ENCODE results near the gene SPEF1. TPM values are rescaled to one million over a fixed set of nuclear protein-coding genes. Genes with fewer than 3 reads are reported as not detected.
A peak's percentile ranks its signal among the peaks of the same experiment; 100 is the strongest.

Gene SPEF1
- polyA plus RNA-seq, 3 donors, result 1.3 to 2.5 (median 2.0) TPM

DNA sequence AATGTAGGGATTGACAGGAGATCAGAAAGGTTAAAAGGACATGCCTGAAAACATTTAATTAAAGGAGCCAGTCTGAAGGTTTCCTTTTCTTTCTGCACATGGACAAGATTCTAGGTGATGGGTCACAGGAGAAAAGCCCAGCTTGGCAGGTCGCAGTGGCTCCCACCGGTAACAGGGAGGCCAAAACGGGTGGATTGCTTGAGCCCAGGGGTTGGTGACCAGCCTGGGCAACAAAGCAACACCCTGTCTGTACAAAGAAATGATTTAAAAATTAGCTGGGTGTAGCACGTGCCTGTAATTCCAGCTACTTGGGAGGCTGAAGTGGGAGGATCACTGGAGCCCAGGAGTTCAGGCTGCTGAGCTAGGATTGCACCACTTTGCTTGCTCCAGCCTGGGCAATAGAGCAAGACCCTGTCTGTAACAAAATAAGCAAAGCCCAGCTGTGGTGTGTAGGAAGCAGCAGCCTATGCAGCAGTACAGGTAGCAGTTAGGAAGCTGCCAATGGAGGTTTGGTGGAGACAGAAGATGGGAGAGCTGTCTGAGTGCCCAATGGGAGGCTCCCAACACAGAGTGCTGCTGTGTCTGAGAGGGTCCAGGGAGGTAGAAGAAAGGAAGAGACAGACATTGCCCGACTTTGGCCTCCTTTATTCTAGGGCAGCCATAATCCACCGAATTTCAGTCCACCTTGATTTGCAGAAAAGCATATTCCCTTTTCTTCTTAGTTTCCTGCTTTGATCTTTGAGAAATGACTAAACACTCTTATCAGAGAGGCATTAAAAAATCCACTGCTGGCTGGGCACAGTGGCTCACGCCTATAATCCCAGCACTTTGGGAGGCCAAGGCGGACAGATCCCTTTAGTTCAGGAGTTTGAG is 32.0 kb upstream of the SPEF1 start:
- no peak for DNase-seq (ENCODE audit: extremely low read depth in 1 of 11, low read depth in 9 of 11, low spot score in 4 of 11)

DNA sequence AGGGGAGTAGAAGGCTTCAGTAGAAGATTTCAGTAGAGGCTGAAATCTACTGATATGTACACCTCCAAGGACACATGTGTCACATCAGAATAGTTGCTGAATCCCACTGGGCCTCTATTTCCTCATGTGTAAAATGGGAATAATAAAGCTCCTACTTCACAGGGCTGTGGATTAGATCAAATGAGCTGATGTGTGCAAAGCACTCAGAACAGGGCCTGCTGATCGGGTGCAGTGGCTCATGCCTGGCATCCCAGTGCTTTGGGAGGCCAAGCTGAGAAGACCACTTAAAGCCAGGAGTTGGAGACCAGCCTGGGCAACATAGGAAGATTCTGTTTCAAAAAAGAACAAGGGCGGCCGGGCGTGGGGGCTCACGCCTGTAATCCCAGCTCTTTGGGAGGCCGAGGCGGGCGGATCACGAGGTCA is 31.0 kb upstream of the SPEF1 start:
- DNase-seq (ENCODE audit: extremely low read depth in 1 of 11, low read depth in 9 of 11, low spot score in 4 of 11), result no peak

DNA sequence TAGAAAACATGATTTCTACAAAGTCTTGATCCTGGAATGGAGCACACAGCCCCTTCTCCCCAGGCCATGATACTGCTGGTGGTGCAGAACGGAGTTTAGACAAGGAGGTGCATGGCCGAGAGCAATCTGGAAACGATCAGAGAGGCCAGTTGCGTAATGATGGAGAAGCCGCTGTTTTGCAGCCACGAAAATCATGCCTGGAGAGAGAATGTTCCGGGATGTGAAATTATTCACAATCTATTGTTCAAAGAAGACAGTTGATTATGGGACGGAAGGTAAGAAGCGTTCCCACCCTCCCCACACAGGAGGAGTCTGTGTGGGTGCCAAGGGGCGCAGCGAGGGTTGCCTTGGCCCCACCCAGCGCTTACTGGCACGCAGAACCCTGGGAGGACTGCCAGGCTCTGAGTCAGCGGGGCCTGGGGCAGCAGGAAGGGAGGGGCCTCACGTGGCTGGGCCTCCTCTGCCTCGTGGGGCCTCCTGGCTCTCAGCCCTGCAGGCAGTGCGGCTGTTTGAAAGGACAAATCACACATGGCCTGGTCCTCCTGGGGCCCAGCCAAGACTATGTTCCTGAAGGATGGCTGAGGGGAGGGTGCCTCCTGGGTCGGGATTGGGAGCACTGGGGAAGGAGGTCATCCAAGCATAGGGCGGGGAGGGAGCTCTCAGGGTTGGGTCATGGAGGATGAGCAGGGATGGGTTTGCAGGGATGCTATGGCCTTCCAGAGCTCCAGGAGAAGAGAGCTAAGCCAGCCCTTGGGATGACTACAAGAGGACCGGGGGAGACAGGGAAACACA is 30.4 kb upstream of the SPEF1 start:
- DNase-seq (ENCODE audit: extremely low read depth in 1 of 11, low read depth in 9 of 11, low spot score in 4 of 11), result peak in 8 of 11 donors; percentile 81 to 91 (median 88)

DNA sequence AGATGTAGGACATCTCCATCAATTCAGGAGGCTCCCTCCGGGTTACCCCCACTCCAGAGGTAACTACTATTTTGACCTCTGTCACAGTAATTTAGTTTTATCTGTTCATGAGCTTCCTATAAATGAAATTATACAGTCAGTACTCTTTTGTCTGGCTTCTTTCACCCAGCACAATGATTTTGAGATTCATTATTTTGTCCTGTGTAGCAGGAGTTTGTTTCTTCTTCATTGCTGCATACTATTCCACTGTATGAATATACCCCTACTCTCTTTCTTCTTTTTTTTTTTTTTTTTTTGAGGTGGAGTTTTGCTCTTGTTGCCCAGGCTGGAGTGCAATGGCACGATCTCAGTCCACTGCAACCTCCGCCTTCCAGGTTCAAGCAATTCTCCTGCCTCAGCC is 27.3 kb upstream of the SPEF1 start:
- DNase-seq (ENCODE audit: extremely low read depth in 1 of 11, low read depth in 9 of 11, low spot score in 4 of 11), result no peak

DNA sequence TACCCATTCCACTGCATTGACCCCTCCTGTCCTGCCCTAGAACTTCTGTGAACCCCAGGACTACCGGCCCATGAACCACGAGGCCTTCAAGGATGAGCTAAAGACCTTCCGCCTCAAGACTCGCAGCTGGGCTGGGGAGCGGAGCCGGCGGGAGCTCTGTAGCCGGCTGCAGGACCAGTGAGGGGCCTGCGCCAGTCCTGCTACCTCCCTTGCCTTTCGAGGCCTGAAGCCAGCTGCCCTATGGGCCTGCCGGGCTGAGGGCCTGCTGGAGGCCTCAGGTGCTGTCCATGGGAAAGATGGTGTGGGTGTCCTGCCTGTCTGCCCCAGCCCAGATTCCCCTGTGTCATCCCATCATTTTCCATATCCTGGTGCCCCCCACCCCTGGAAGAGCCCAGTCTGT is 23.5 kb upstream of the SPEF1 start:
- no peak for DNase-seq (ENCODE audit: extremely low read depth in 1 of 11, low read depth in 9 of 11, low spot score in 4 of 11)

DNA sequence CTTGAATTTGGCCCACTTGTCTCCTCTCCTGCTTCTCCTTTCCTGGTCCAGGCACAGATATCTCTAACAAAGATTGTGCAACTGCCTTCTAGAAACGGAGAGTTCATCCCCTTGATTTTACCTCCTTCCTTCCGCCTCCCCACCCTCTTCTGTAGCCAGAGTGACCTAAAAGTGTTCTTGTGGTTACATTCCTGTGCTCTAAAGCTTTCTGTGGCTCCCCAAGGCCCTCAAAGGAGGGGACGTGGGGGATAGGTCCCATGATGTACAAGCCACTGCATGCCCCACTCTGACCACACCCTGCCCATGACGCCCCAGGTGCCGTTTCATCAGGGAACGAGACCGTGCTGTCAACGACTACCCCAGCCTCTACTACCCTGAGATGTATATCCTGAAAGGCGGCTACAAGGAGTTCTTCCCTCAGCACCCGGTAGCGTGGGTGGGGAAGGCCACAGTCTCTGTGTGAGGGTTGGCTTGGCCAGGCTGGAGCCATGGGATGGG is 23.1 kb upstream of the SPEF1 start:
- DNase-seq (ENCODE audit: extremely low read depth in 1 of 11, low read depth in 9 of 11, low spot score in 4 of 11), result no peak

DNA sequence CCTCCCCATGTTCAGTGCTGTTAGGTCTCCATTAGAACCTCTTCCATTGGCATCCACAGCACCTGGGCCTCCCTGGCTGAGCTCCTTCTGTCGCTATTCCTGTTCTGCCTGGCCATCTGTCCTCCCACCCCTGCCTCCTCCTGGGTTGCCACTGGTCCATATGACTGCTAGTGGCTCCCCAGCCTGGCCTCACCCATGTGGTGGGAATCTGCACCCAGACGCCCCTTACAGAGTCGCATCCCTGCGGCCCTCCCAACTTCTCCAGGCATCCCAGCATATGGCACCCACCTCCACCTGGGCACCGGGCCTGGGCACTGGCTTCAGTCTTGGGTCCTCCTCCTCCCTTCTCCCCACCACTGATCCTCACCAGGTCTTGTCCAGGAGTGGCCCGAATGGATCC is 22.6 kb upstream of the SPEF1 start:
- DNase-seq (ENCODE audit: extremely low read depth in 1 of 11, low read depth in 9 of 11, low spot score in 4 of 11), result no peak

DNA sequence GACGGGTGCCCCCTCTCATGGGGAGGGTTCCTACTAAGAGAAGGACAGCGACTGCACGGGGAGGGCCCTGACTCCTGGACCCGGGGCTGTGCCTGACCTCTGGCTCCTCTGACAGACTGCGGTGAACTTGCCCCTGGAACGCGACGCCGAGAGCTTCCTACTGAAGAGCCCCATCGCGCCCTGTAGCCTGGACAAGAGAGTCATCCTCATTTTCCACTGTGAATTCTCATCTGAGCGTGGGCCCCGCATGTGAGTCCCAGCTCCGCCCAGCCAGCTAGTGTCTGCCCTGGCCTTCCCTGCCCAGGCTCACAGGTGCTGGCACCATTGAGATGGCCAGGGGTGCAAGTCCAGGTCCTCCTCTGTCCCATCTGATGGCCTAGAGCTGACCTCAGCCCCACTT is 22.0 kb upstream of the SPEF1 start:
- DNase-seq (ENCODE audit: extremely low read depth in 1 of 11, low read depth in 9 of 11, low spot score in 4 of 11), result no peak

DNA sequence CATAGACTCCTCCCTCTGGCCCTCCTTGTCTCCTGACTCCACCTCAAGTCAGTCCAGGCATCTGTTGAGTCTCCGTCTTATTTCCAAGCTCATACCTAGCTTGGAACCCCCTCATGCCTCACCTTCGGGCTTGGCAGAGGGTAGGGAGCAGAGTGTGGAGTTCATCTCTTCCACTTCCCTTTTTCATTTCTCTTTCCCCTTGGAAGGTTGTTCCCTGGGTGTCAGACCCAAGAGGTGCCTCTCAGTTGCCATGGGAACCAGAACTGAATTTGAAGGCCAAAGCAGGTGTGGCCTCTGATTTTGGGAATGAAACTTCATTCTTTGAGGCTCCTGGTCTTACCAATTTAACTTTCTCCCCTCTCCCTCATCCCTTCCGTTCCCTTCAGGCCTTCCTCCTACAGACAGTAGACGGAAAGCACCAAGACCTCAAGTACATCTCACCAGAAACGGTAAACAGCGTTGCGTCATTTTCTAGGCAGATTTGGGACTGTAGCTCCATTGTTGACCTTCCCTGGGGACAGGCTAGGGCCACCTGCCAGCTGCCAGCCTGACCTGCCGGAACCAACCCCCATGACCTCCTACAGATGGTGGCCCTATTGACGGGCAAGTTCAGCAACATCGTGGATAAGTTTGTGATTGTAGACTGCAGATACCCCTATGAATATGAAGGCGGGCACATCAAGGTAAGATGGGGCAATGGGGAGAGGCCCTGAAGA is 21.4 kb upstream of the SPEF1 start:
- DNase-seq (ENCODE audit: extremely low read depth in 1 of 11, low read depth in 9 of 11, low spot score in 4 of 11), result no peak

DNA sequence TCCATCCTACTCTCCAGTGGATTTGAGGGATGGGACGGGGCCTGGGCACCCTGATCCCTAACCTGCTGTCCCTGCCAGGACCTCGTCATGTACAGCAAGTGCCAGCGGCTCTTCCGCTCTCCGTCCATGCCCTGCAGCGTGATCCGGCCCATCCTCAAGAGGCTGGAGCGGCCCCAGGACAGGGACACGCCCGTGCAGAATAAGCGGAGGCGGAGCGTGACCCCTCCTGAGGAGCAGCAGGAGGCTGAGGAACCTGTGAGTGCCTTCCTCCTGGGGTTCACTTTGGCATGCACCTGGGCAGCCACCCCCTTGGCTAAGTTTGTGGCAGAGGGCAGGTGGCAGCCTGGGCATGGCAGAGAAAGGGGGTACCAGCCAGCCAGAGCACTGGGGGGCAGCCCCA is 20.6 kb upstream of the SPEF1 start:
- no peak for DNase-seq (ENCODE audit: extremely low read depth in 1 of 11, low read depth in 9 of 11, low spot score in 4 of 11)

DNA sequence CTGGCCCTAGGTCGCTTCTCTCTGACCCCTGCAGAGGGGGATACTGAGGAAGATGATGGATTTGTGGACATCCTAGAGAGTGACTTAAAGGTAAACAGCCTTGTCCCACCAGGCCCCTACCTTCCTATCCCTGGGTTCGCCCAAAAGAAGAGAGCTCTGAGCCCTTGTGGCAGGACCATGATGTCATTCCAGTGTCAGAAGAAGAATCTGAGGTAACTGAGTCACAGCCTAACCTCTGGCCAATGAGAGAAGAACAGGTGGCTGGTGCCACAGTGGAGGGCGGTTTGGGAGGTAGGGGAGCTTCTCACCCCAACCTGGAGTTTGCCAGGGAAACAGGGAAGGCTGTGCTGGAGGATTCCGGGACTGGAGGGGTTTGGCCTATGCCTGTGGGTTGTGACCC is 20.1 kb upstream of the SPEF1 start:
- no peak for DNase-seq (ENCODE audit: extremely low read depth in 1 of 11, low read depth in 9 of 11, low spot score in 4 of 11)

DNA sequence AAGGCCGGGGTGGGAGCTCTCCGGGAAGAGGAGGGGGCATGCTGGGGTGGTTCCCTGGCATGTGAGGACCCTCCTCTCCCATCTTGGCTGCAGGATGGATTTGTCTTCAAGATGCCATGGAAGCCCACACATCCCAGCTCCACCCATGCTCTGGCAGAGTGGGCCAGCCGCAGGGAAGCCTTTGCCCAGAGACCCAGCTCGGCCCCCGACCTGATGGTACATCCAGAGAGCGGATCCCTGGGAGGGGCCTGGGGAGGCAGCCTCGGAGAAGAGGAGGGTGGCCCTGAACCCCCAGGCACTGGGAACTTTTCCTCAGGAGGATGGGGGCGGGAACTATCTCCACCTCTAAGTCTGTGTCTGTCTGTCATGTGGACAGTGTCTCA is 19.6 kb upstream of the SPEF1 start:
- DNase-seq (ENCODE audit: extremely low read depth in 1 of 11, low read depth in 9 of 11, low spot score in 4 of 11), result no peak

DNA sequence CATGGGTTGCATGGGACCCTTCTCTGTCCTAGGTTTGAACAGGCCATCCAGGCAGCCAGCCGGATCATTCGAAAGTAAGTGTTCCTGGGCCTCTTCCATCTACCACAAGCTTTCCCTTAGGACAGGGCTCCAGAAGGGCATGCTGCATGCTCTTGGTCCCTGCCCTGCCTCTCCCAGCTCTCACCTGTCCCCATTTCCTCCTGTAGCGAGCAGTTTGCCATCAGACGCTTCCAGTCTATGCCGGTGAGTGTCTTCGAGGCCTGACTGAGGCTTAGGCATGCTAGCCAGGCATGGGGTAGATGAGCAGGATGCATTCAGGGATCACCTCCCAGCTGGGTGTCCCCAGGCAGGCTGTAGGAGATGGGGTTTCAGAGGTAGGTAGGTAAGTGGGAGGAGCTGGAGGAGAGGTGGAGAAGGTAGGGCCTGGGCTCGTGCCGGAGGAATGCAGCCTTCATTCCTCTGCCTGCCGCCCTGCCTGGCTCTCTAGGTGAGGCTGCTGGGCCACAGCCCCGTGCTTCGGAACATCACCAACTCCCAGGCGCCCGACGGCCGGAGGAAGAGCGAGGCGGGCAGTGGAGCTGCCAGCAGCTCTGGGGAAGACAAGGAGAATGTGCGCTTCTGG is 19.1 kb upstream of the SPEF1 start:
- DNase-seq (ENCODE audit: extremely low read depth in 1 of 11, low read depth in 9 of 11, low spot score in 4 of 11), result no peak

DNA sequence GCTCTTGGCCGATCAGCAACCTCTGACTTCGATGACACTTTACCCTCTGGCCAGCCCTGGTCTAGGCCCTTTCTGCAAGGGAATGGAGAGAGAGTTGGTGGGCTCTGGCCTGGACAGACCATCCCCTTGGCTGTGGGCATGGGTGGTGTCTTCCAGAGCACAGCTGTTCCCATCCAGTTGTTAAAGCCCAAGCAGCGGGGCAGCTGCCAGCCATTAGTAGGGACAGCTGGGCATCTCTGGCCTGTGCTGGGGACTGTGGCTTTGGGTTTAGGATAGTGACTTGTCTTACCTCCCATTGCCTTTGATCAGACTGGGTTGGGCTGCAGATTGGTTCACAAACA is 17.6 kb upstream of the SPEF1 start:
- no peak for DNase-seq (ENCODE audit: extremely low read depth in 1 of 11, low read depth in 9 of 11, low spot score in 4 of 11)

DNA sequence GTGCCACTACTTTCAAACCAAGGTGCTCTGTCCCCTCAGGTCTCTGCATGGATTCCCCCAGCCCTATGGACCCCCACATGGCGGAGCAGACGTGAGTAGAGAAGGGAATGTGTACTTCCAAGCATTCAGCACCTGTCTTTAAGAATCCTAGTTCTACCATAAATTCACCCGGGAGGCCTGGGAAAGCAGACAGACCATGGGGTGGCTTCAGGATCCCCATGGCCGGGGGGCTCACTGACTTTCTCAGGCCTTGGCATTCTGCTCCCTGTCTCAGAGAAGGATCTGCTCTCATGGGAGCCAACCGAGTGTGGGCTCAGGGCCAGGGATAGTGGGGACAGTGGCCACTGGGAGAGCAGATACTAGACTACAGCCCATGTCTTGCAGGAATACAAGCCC is 17.1 kb upstream of the SPEF1 start:
- no peak for DNase-seq (ENCODE audit: extremely low read depth in 1 of 11, low read depth in 9 of 11, low spot score in 4 of 11)

DNA sequence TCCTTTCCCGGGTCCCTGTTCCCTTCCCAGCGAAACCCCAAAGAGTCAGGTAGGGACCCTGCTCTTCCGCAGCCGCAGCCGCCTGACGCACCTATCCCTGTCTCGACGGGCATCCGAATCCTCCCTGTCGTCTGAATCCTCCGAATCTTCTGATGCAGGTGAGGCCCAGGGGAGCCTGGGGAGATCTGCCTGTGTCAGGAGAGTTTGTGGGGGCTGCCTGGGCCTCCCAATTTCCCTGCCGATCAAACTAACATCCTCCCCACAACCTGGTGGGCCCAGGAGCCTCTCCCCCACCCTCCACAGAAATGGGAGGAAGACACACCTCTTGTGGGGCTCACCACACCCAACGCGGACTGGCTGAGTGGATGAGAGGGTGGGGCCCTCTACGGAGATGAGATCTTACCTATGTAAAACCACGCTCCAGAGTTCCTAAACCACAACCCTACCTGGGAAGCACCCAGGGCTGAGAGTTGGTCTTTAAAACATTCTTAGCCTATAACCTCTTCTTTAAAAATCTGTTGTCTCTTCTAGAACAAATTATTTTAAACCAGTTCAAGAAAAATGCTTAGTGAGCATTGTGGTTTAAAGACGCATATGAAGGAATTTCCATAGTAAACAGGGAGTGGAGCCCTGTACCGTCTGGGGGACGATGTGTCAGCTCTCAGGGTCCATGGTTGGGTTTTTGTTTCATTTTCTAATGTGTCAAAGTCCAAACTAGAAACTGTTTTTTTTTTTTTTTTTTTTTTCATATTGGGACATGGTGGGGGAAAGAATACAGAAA is 16.5 kb upstream of the SPEF1 start:
- no peak for DNase-seq (ENCODE audit: extremely low read depth in 1 of 11, low read depth in 9 of 11, low spot score in 4 of 11)

DNA sequence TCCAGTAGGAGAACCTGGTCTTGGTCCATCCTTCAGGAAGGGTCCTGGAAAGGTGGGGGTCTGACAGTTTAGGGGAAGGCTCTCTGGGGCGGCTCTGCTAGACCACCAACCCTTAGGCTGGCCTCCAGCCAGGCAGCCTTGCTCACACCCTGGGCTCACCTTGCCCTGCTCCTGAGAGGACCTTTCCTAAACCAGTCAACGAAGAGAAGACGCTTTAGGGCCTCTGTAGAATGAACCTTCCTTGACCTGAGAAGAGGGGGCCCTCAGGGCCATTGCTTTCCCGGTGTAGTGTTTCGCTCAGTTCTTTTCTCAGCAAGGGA is 15.9 kb upstream of the SPEF1 start:
- DNase-seq (ENCODE audit: extremely low read depth in 1 of 11, low read depth in 9 of 11, low spot score in 4 of 11), result no peak

DNA sequence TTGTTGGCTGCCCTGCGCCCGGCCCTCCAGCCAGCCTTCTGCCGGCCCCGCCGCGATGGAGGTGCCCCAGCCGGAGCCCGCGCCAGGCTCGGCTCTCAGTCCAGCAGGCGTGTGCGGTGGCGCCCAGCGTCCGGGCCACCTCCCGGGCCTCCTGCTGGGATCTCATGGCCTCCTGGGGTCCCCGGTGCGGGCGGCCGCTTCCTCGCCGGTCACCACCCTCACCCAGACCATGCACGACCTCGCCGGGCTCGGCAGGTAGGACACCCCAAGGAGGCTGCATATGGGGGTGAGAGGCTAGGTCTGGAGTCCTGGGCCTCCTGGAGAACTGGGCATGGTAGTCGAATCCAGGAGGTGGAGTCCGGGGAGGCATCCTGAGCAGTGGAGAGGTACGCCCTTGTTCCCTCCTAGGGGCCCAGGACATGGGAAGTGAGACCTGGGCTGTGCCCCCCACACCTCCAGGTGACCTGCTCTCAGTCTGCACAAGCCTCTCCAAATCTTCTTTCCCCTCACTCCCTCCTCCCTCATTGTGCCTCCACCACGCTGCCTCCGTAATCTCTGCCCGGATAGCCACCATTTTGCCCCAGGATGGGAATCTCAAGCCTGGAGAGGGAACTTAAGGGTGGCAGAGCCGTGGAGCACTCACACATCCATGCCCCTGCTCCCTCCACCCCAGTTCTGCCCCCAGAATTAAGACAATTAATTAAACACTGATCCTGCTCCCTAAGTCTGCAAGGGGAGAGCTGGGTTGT is 15.4 kb upstream of the SPEF1 start:
- no peak for DNase-seq (ENCODE audit: extremely low read depth in 1 of 11, low read depth in 9 of 11, low spot score in 4 of 11)

Measured in renal cortex interstitium (tissue), 11 donors.